ENCODE results near the gene ZBTB33. TPM values are rescaled to one million over a fixed set of nuclear protein-coding genes. Genes with fewer than 3 reads are reported as not detected.
A peak's percentile ranks its signal among the peaks of the same experiment; 100 is the strongest.

ZBTB33 gene, protein sequence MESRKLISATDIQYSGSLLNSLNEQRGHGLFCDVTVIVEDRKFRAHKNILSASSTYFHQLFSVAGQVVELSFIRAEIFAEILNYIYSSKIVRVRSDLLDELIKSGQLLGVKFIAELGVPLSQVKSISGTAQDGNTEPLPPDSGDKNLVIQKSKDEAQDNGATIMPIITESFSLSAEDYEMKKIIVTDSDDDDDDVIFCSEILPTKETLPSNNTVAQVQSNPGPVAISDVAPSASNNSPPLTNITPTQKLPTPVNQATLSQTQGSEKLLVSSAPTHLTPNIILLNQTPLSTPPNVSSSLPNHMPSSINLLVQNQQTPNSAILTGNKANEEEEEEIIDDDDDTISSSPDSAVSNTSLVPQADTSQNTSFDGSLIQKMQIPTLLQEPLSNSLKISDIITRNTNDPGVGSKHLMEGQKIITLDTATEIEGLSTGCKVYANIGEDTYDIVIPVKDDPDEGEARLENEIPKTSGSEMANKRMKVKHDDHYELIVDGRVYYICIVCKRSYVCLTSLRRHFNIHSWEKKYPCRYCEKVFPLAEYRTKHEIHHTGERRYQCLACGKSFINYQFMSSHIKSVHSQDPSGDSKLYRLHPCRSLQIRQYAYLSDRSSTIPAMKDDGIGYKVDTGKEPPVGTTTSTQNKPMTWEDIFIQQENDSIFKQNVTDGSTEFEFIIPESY
- total RNA-seq: 10 to 100 TPM; 20.5 to 21.3 TPM

DNA sequence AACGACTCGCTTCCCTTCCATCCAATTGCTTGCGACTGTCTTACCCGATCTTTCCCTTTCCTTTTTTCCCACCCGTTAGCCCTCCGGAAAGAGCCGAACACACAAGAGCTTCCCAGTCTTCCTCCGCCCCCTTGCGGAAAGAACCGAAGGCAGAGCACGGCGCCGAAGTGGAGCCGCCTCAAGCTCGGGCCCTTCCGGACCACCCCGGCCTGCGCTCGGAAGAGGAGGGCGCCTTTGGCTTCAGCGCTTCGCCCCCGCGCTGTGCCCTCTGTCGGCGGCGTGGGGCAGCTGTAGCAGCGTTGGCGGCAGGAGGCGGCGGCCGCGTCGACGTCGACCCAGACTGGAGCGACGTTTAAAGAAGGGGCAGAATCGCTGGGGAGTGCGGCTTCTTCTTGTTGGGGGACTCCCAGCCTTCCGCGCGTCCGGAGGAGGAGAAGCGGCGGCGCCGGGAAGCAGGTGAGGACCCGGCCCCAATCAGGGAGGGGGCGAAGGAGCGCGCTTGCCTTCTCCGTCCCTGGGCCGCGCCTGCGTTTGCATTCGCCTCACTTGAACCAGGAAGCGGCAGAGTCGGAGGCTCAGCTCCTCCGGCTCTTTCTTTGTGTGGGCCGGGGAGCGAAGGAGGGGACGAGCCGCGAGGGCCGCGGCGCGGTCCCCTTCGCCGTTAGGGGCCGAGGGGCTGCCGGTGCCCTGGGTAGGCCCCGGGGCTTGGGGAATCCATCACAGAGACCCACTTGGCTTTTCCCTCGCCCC lies at the start of gene ZBTB33:
Gene ZBTB33, plus strand, starts transcription at position 291 of the 750 bp plus-strand sequence. CDS start 2,604 bp downstream, outside the sequence.
- Histone ChIP-seq H3K4me1 (replicated peaks) (no peaks in the 10 kb centered on the region), H3K36me3 (no peaks in the 10 kb centered on the region), H3K4me3 (peak within 1 kb of the TSS; percentile 55 to 60), H3K27ac (peak within 1 kb of the TSS; percentile 88 to 90), H3K9me3 (no peaks in the 10 kb centered on the region), H3K27me3 (replicated peaks; ENCODE audit: insufficient read depth) (no peaks in the 10 kb centered on the region)
- peak; percentile 85 for DNase-seq (ENCODE audit: low spot score)
- under 1% methylated on average over 34 of the region's 75 CpGs for WGBS
- peak; percentile 74 for TF ChIP-seq POLR2A (IDR thresholded peaks at IDR 0.05)
- peak; percentile 78 for TF ChIP-seq POLR2AphosphoS5 (IDR thresholded peaks at IDR 0.05)
- TF ChIP-seq, protein P1, sequence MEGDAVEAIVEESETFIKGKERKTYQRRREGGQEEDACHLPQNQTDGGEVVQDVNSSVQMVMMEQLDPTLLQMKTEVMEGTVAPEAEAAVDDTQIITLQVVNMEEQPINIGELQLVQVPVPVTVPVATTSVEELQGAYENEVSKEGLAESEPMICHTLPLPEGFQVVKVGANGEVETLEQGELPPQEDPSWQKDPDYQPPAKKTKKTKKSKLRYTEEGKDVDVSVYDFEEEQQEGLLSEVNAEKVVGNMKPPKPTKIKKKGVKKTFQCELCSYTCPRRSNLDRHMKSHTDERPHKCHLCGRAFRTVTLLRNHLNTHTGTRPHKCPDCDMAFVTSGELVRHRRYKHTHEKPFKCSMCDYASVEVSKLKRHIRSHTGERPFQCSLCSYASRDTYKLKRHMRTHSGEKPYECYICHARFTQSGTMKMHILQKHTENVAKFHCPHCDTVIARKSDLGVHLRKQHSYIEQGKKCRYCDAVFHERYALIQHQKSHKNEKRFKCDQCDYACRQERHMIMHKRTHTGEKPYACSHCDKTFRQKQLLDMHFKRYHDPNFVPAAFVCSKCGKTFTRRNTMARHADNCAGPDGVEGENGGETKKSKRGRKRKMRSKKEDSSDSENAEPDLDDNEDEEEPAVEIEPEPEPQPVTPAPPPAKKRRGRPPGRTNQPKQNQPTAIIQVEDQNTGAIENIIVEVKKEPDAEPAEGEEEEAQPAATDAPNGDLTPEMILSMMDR (IDR thresholded peaks at IDR 0.05): peak; percentile 60 to 78 (median 72)
- intact Hi-C loops (cut with DNase I): no loop called here

DNA sequence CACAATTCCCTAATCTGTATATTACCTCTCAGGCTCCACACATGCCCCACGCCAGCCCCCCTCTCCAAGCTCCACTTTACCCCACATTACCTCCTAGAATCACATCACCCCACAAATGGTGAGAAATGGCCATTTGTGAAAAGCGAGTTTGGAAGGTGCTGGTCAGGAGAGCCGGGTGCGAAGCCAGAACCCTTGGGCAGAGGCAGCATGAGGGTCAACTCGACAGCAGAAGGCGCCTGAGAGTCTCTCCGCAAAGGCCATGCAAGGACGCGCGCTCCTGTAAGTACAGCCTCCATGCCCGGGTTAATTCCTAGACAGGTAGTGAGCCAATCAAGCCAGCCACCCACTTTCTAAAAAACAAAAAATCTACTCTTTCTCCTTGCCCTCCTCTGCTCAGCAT lies 49.8 kb upstream of the ZBTB33 start:
- intact Hi-C loops (cut with DNase I): no loop called here
- 91% methylated on average over 11 of the region's 11 CpGs for WGBS
- DNase-seq (ENCODE audit: low spot score): no peak

DNA sequence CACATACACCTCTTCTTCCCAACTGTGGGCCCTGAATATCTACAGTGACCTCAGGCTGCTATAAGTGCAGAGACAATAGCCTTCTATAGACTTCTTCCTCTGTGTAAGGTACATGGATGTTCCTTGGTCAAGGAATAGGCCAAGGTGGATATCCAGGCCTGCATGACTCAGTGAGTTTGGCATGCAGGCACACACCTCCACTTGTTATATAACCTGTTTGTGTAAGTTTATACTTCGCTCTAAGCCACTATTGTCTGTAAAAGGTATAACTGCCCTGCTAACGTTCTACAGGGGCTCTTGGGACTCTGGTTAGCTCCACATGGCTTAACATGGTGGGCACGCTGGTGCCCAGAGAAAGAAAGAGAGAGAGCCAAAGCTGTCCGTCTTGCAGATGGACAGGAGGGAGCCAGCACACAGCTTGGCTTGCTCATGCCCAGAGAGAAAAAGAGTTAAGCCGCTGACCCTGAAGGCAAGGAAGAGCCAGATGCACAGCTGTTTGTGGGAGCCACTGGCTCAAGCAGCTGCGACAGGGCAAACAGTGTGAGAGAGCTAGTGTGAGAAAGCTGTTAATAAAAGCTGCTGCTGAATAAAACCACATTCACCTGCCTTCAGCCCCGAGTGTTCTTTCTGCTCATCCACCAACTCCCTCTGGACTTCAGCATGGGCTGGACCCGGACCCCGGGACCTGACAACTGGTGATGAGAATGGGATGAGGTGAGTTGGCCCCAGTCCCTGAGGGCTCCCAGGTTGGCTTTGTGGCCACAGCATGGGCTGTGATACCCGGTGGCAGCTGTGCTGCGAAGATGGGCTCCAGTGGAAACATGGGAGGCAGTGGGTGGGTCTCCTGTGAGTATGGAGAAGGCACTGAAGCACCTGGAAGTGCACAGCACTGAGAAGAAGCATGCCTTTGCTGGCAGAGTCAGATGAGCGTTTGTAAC lies 44.5 kb upstream of the ZBTB33 start:
- Histone ChIP-seq H3K4me3 (no peak overlapping the region), H3K4me1 (replicated peaks) (no peaks in the 10 kb centered on the region), H3K9me3 (no peaks in the 10 kb centered on the region), H3K27me3 (replicated peaks; ENCODE audit: insufficient read depth) (no peaks in the 10 kb centered on the region), H3K36me3 (no peaks in the 10 kb centered on the region), H3K27ac (no peak overlapping the region)
- 83% methylated on average over 12 of the region's 12 CpGs for WGBS
- no peak for DNase-seq (ENCODE audit: low spot score)
- TF ChIP-seq POLR2AphosphoS5 (IDR thresholded peaks at IDR 0.05): no peak
- no peak for TF ChIP-seq POLR2A (IDR thresholded peaks at IDR 0.05)
- TF ChIP-seq, protein P1 (IDR thresholded peaks at IDR 0.05): no peak
- intact Hi-C loops (cut with DNase I): no loop called here

More for the DNA sequence above, 49.8 kb upstream of the ZBTB33 start:
- no peaks in the 10 kb centered on the region for H3K4me1 ChIP-seq (replicated peaks)
- no peaks in the 10 kb centered on the region for H3K9me3 ChIP-seq
- H3K27ac ChIP-seq: no peak overlapping the region
- H3K36me3 ChIP-seq: no peaks in the 10 kb centered on the region
- no peaks in the 10 kb centered on the region for H3K27me3 ChIP-seq (replicated peaks; ENCODE audit: insufficient read depth)
- TF ChIP-seq POLR2AphosphoS5 (IDR thresholded peaks at IDR 0.05) (no peak), POLR2A (IDR thresholded peaks at IDR 0.05) (no peak)
- TF ChIP-seq, protein P1 (IDR thresholded peaks at IDR 0.05): no peak
- H3K4me3 ChIP-seq: no peak overlapping the region

DNA sequence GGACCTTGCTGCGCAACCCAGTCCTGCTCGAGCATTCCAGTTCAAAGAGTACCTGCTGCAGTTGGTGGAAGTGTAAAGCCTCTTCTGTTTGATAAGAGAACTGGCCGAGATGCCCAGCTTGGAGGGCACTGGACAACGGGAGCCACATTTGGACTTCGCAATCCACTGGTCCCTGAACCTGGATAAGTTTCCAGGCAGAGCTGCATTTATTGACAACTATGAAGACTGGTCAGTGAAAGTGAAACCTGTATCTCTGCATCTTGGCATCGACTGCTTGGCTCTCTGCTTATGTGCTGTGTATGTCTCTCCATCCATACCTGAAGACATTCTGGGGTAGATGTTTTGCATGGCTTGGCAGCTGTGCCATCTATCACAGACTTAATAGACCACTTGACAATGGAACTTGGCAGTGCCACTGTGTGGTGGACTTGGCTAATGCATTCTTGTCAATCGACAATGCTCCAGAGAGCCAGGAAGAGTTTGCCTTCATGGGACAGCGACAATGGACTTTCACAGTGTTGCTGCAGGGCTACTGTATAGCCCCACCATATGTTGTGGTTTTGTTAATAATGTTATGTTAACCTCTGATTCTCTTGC lies 43.5 kb upstream of the ZBTB33 start:
- no peak overlapping the region for H3K4me3 ChIP-seq

More for the DNA sequence above, 43.5 kb upstream of the ZBTB33 start:
- TF ChIP-seq POLR2AphosphoS5 (IDR thresholded peaks at IDR 0.05) (no peak), POLR2A (IDR thresholded peaks at IDR 0.05) (no peak)
- TF ChIP-seq, protein P1 (IDR thresholded peaks at IDR 0.05): no peak
- no peaks in the 10 kb centered on the region for H3K36me3 ChIP-seq
- no peaks in the 10 kb centered on the region for H3K9me3 ChIP-seq
- intact Hi-C loops (cut with DNase I): no loop called here
- no peak overlapping the region for H3K27ac ChIP-seq
- WGBS: 81% methylated on average over 8 of the region's 8 CpGs
- H3K27me3 ChIP-seq (replicated peaks; ENCODE audit: insufficient read depth): no peaks in the 10 kb centered on the region
- no peaks in the 10 kb centered on the region for H3K4me1 ChIP-seq (replicated peaks)
- DNase-seq (ENCODE audit: low spot score): no peak
